GM12878 (cell line): ENCODE measurements around the gene VIPR2. TPM values are rescaled to one million over a fixed set of nuclear protein-coding genes. Genes with fewer than 3 reads are reported as not detected.

Experiments used
- ATAC-seq: fragments of 200-7000 bp; cut with Tn5 transposase; 3 replicates; pipeline ENCODE4 v1.9.1; 2020; ENCODE audit warnings: mild to moderate bottlenecking, moderate library complexity
- BruUV-seq: library from RNA; stranded (reverse); fragments of 400-500 nt; replicated peaks from 2 replicates; lab custom pipeline; 2021; lab: Mats Ljungman, UMichigan
- CTCF ChIA-PET: fragments of 300-600 bp; sonication (Branson Sonifier 250); formaldehyde crosslinking; extraction: SDS; loops from one replicate; lab custom pipeline; 2021; ENCODE audit warnings: inconsistent platforms; lab: Yijun Ruan, JAX
- POLR2A ChIA-PET: fragments of 350-600 bp; formaldehyde crosslinking; extraction: SDS; loops from one replicate; lab custom pipeline; 2021; ENCODE audit warnings: inconsistent platforms; lab: Charles Lee
- RAD21 ChIA-PET: fragments of 300-600 bp; sonication (Branson Sonifier 250); formaldehyde crosslinking; loops from one replicate; lab custom pipeline; 2023; ENCODE audit warnings: antibody characterized with exemption; ENCODE audit not compliant: unreplicated experiment; lab: Charles Lee
- SMC1A ChIA-PET: fragments of 300-600 bp; sonication (Branson Sonifier 250); formaldehyde crosslinking; loops from one replicate; lab custom pipeline; 2023; ENCODE audit not compliant: unreplicated experiment, uncharacterized antibody; lab: Charles Lee
- DNase-seq: peaks from one replicate; pipeline ENCODE4 v3.0.0-alpha.2; 2011; ENCODE audit warnings: low read depth, low spot score
- FAIRE-seq: peaks from 3 replicates; lab custom pipeline; 2011; peaks lifted over from hg19 to GRCh38; lab: Jason Lieb, UNC
- H2AFZ ChIP-seq: 2 replicates; pipeline ENCODE4 v1.6.0; 2011; ENCODE audit warnings: low read depth, low read length, control low read depth; ENCODE audit not compliant: control insufficient read depth
- H3K27ac ChIP-seq: 2 replicates; pipeline ENCODE4 v1.5.1; 2011; ENCODE audit warnings: control low read depth; ENCODE audit not compliant: control insufficient read depth, insufficient read depth
- H3K27me3 ChIP-seq, 2 experiments: replicated peaks in 1 of 2; 2 replicates each; pipeline versions ENCODE4 v1.6.0 to v1.6.1; 2011; ENCODE audit warnings: low read length in 1 of 2; ENCODE audit not compliant: control insufficient read depth in 2 of 2, insufficient read depth in 2 of 2
- H3K36me3 ChIP-seq, 2 experiments: 2 replicates each; pipeline ENCODE4 v1.5.1; 2011; ENCODE audit warnings: low read length in 1 of 2; ENCODE audit not compliant: control insufficient read depth in 2 of 2, insufficient read depth in 2 of 2
- H3K4me1 ChIP-seq: 2 replicates; pipeline ENCODE4 v1.6.1; 2011; ENCODE audit warnings: mild to moderate bottlenecking, low read length, moderate library complexity, mixed read lengths; ENCODE audit not compliant: control insufficient read depth, insufficient read depth
- H3K4me2 ChIP-seq: 2 replicates; pipeline ENCODE4 v1.6.0; 2011; ENCODE audit warnings: control low read depth; ENCODE audit not compliant: control insufficient read depth, insufficient read depth
- H3K4me3 ChIP-seq: fragments of 200-600 bp; sonication (generic); 2 replicates; pipeline ENCODE4 v1.5.1; 2016
- H3K79me2 ChIP-seq: 2 replicates; pipeline ENCODE4 v1.6.0; 2011; ENCODE audit warnings: low read length; ENCODE audit not compliant: control insufficient read depth, insufficient read depth
- H3K9ac ChIP-seq: 2 replicates; pipeline ENCODE4 v1.8.0; 2011; ENCODE audit warnings: low read length, control low read depth, mixed read lengths; ENCODE audit not compliant: control insufficient read depth, insufficient read depth
- H3K9me3 ChIP-seq: replicated peaks from 3 replicates; pipeline ENCODE4 v1.5.1; 2011; ENCODE audit warnings: mild to moderate bottlenecking, low read length; ENCODE audit not compliant: control insufficient read depth, insufficient read depth
- H4K20me1 ChIP-seq: 2 replicates; pipeline ENCODE4 v1.6.0; 2011; ENCODE audit not compliant: control insufficient read depth, insufficient read depth
- BCL3 ChIP-seq: IDR thresholded peaks from 2 replicates; pipeline ENCODE4 v1.6.1; 2011; ENCODE audit warnings: borderline replicate concordance, low read depth, mild to moderate bottlenecking, moderate library complexity, low read length; ENCODE audit not compliant: insufficient read depth, poor library complexity, severe bottlenecking
- EP300 ChIP-seq, 2 experiments: fragments of 150-350 bp in 1 of 2; IDR thresholded peaks; 2 replicates each; pipeline ENCODE4 v1.6.1; 2011 to 2012; ENCODE audit warnings: low read depth in 2 of 2, low read length in 2 of 2, borderline replicate concordance in 1 of 2, improper control_type of control experiment in 1 of 2, inconsistent platforms in 1 of 2; ENCODE audit not compliant: control insufficient read depth in 1 of 2
- MTA3 ChIP-seq: IDR thresholded peaks from 2 replicates; pipeline ENCODE4 v1.6.1; 2012; ENCODE audit warnings: low read length, inconsistent platforms, borderline replicate concordance
- RUNX3 ChIP-seq: IDR thresholded peaks from 2 replicates; pipeline ENCODE4 v1.6.1; 2012; ENCODE audit warnings: low read length, inconsistent platforms
- SPI1 ChIP-seq: IDR thresholded peaks from 2 replicates; pipeline ENCODE4 v1.6.1; 2011; ENCODE audit warnings: low read depth, mild to moderate bottlenecking, low read length, moderate library complexity, borderline replicate concordance; ENCODE audit not compliant: insufficient read depth
- TAF1 ChIP-seq: IDR thresholded peaks from 2 replicates; pipeline ENCODE4 v1.6.1; 2011; ENCODE audit warnings: mild to moderate bottlenecking, low read depth, low read length, borderline replicate concordance
- WGBS: methylation state at CpG from one replicate; pipeline ENCODE4 v1.1.6; 2016; ENCODE audit warnings: low lambda C conversion rate; ENCODE audit not compliant: insufficient replicate concordance, insufficient coverage; ENCODE audit errors: missing lambda C conversion rate; 5-methylcytosine and 5-hydroxymethylcytosine counted together
- in situ Hi-C: fragments of 300-500 bp; cut with MboI; formaldehyde crosslinking; loops from 9 replicates; pipeline ENCODE4 v1.14.3; 2018; ENCODE audit warnings: mixed read lengths
- intact Hi-C: fragments of 100-400 bp; cut with micrococcal nuclease; formaldehyde crosslinking; loops from one replicate; pipeline ENCODE4 v1.14.2; 2022; ENCODE audit not compliant: unreplicated experiment
- polyA plus RNA-seq, 11 experiments: library from polyadenylated mRNA; depleted of rRNA in 4 of 11; unstranded in 6 of 11; stranded (reverse) in 5 of 11; fragments of >200 nt; fragmentation: Nextera tagmentation in 4 of 11; fragmentation: Illumina TruSeq in 1 of 11; extraction: Ambion mirVana in 4 of 11; extraction: Trizol in 1 of 11; gene quantifications; 1 replicate in 1 of 11; 2 replicates in 10 of 11; pipeline versions ENCODE4 v1.2.1 to v1.2.3, GENCODE V29; 2011 to 2016; ENCODE audit warnings: inconsistent platforms in 2 of 11, missing spikeins in 2 of 11, low read depth in 1 of 11
- total RNA-seq, 4 experiments: library from RNA; depleted of rRNA in 3 of 4; stranded (reverse); fragments of >200 nt in 3 of 4; fragmentation: Illumina TruSeq in 1 of 4; extraction: Trizol in 1 of 4; gene quantifications; 2 replicates each; pipeline versions ENCODE4 v1.2.1 to v1.2.3, GENCODE V29; 2013 to 2021

Gene VIPR2
- total and polyA plus RNA-seq, 10 of the 15 experiments (the other 5 are each of a cell fraction or from before 2014, with no cell fraction given), result not detected

- TF ChIP-seq MTA3, result no peak
- TF ChIP-seq RUNX3, result no peak
- TF ChIP-seq EP300 (IDR thresholded peaks at IDR 0.05; ENCODE audit: borderline replicate concordance in 1 of 2, control insufficient read depth in 1 of 2, low read depth in 2 of 2, low read length in 2 of 2), result no peak
- TF ChIP-seq SPI1, result no peak
- no peak for TF ChIP-seq TAF1
- TF ChIP-seq BCL3, result no peak
- TF ChIP-seq, all 136 proteins: peak for 0
- Histone ChIP-seq H3K36me3 (no peaks in the 10 kb centered on the region), H3K27ac (no peak overlapping the region), H3K4me1 (no peaks in the 10 kb centered on the region), H3K4me3 (no peak overlapping the region), H3K27me3 (no peaks in the 10 kb centered on the region), H3K4me2 (no peak overlapping the region), H3K9me3 (no peaks in the 10 kb centered on the region; the same call in 2 of the 3 replicates), H2AFZ (no peak overlapping the region), H3K79me2 (no peaks in the 10 kb centered on the region), H4K20me1 (no peaks in the 10 kb centered on the region), H3K9ac (no peak overlapping the region)
- POLR2A ChIA-PET, result no interaction called here
- ATAC-seq (no peak), FAIRE-seq (no peak), DNase-seq (no peak)
- 71% methylated on average over 8 of the region's 8 CpGs for WGBS
- RAD21 ChIA-PET, result no interaction called here
- no TSS peak for BruUV-seq
- in situ Hi-C loops, result no loop called here
- intact Hi-C loops, result no loop called here
- SMC1A ChIA-PET, result no interaction called here
- CTCF ChIA-PET, result no interaction called here
These were observed 82.1 kb downstream of the VIPR2 start for GRCh38 chr7:159062569-159062968.
